Activated naive CD8-positive, alpha-beta T cell treated with anti-CD3 and anti-CD28 coated beads, Interleukin-2, amount 10 ng/mL, durations not matched to agents 7 days and 5 days (primary cell): ENCODE measurements around the gene C3orf22. TPM values are rescaled to one million over a fixed set of nuclear protein-coding genes. Genes with fewer than 3 reads are reported as not detected.

Source experiments
- ATAC-seq: fragments of 150-1000 bp; cut with Tn5 transposase; one replicate; pipeline ENCODE4 v1.10.0; 2021; ENCODE audit warnings: low read depth, moderate library complexity
- POLR2A ChIA-PET: fragments of 350-600 bp; sonication (Branson Sonifier 250); formaldehyde crosslinking; loops from one replicate; lab custom pipeline; 2021; ENCODE audit warnings: antibody characterized with exemption; lab: Charles Lee
- DNase-seq: peaks from one replicate; pipeline ENCODE4 v3.0.0; 2021
- H3K27ac Mint-ChIP-seq: one replicate; pipeline ENCODE4 v1.8.0; 2022; ENCODE audit warnings: mild to moderate bottlenecking, mixed read lengths
- H3K27me3 Mint-ChIP-seq: one replicate; pipeline ENCODE4 v1.8.0; 2022; ENCODE audit warnings: mild to moderate bottlenecking, moderate library complexity, mixed read lengths
- H3K36me3 Mint-ChIP-seq: one replicate; pipeline ENCODE4 v1.8.0; 2021; ENCODE audit warnings: mild to moderate bottlenecking, mixed read lengths
- H3K4me1 Mint-ChIP-seq: one replicate; pipeline ENCODE4 v1.8.0; 2021; ENCODE audit warnings: mixed read lengths
- H3K4me3 Mint-ChIP-seq: one replicate; pipeline ENCODE4 v1.8.0; 2022; ENCODE audit warnings: mild to moderate bottlenecking, moderate library complexity, mixed read lengths
- H3K9me3 Mint-ChIP-seq: one replicate; pipeline ENCODE4 v1.8.0; 2021; ENCODE audit warnings: mixed read lengths
- total RNA-seq, 2 experiments: library from RNA; stranded (reverse); gene quantifications; one replicate each; pipeline ENCODE4 v1.2.3, GENCODE V29; 2021

Gene C3orf22
- total RNA-seq, 2 experiments from 2014 or later = not detected

GRCh38 chr3:126544596-126545281 lies 14.0 kb downstream of the C3orf22 start:
- H3K4me1 Mint-ChIP-seq = peaks cover 7% of the 10 kb centered on the region
- DNase-seq = peak; percentile 17
- no peak for ATAC-seq
- no peak overlapping the region for H3K4me3 Mint-ChIP-seq
- H3K36me3 Mint-ChIP-seq = no peaks in the 10 kb centered on the region
- POLR2A ChIA-PET = no interaction called here
- peaks cover 3% of the 10 kb centered on the region for H3K9me3 Mint-ChIP-seq
- H3K27ac Mint-ChIP-seq = no peak overlapping the region
- H3K27me3 Mint-ChIP-seq = peaks cover 14% of the 10 kb centered on the region

GRCh38 chr3:126543457-126544061 lies 15.2 kb downstream of the C3orf22 start:
- Mint-ChIP-seq H3K36me3 (no peaks in the 10 kb centered on the region), H3K27me3 (peaks cover 14% of the 10 kb centered on the region), H3K4me1 (peaks cover 7% of the 10 kb centered on the region), H3K9me3 (peaks cover 3% of the 10 kb centered on the region), H3K4me3 (no peak overlapping the region), H3K27ac (no peak overlapping the region)
- ATAC-seq = no peak
- peak; percentile 10 for DNase-seq
- POLR2A ChIA-PET = no interaction called here

DNA sequence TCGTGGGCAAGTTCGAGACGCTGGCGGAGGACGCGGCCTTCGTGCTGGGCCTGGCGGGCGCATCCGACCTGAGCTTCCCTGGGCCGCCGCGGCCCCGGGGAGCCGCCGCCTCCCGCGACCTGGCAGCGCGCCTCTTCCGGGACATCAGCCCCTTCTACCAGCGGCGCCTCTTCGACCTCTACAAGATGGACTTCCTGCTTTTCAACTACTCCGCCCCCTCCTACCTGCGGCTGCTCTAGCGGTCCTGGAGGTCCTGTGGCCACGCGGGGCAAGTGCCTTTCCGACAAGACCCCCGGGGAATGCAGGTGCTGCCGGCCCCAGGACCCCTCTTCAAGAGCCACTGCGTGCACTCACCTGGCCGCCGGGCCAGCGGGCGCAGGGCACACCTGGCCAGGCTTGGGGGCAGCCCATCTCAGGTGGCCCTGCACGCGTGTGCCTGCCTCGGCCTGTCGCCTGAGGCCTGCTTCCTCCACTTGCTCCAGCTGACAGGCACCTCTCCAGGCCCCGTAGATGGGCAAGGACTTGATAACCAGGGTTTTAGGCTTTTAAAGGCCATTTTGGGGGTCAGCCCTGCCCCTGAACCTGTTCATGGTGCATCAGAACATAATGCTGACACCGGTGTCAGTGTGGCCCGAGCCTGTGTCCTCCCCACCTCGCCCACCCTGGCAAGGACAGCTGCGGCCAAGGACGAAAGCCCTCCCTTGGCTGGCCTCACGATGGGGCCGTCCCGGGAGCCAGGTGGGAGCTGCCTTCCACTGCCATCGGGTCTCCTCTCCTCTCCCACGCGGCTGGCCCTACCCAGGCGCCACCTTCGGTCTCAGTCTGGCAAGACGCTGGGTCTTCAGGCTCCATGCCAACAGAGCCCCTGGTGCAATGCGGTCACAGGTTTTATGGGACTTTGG lies 16.1 kb downstream of the C3orf22 start:
- peaks cover 3% of the 10 kb centered on the region for H3K9me3 Mint-ChIP-seq
- DNase-seq (peak; percentile 18), ATAC-seq (no peak)
- H3K4me1 Mint-ChIP-seq = peaks cover 7% of the 10 kb centered on the region
- no peaks in the 10 kb centered on the region for H3K36me3 Mint-ChIP-seq
- H3K27me3 Mint-ChIP-seq = peaks cover 14% of the 10 kb centered on the region
- H3K4me3 Mint-ChIP-seq = no peak overlapping the region
- H3K27ac Mint-ChIP-seq = no peak overlapping the region
- POLR2A ChIA-PET = no interaction called here

GRCh38 chr3:126541628-126542339 lies 16.9 kb downstream of the C3orf22 start:
- Mint-ChIP-seq H3K27ac (no peak overlapping the region), H3K4me1 (peaks cover 8% of the 10 kb centered on the region), H3K36me3 (no peaks in the 10 kb centered on the region), H3K4me3 (no peak overlapping the region), H3K9me3 (peaks cover 3% of the 10 kb centered on the region), H3K27me3 (peaks cover 9% of the 10 kb centered on the region)
- no peak for ATAC-seq
- POLR2A ChIA-PET = no interaction called here
- peak; percentile 17 for DNase-seq

DNA sequence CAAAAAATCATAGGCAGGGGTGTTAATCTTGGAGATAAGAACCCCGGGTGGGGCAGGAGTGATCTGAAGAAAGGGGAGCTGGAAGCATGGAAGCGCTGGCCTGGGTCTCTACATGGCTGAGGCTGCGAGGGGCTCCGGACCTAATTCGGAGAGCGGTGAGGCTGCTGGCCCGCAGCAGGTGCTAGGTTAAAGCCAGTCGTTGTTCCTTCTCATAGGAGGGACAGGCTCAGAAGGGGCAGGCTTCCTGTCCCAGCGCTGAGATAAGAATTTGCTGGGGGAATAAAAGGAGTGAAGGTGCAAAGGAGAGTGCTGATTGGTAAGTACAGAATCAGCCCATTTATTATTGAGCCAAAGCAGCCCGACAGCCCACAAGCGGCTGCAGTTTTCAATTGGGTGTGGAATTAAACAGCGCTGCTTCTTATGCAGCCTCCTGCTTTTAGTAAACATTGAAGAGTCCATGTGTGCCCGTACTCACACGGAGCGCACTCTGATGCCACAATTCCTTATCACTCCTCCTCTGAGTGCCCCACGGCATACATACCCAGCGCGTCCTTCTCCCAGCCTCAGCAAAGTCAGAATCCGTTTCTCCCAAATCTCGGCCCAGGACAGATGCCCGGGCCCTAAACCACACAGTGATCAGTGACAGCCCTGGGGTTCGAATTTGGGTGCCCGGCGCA lies 17.6 kb downstream of the C3orf22 start:
- DNase-seq (peak; percentile 2), ATAC-seq (no peak)
- Mint-ChIP-seq H3K27ac (no peak overlapping the region), H3K4me1 (peaks cover 8% of the 10 kb centered on the region), H3K27me3 (peaks cover 9% of the 10 kb centered on the region), H3K4me3 (no peak overlapping the region), H3K36me3 (no peaks in the 10 kb centered on the region), H3K9me3 (peaks cover 3% of the 10 kb centered on the region)
- POLR2A ChIA-PET = no interaction called here

DNA sequence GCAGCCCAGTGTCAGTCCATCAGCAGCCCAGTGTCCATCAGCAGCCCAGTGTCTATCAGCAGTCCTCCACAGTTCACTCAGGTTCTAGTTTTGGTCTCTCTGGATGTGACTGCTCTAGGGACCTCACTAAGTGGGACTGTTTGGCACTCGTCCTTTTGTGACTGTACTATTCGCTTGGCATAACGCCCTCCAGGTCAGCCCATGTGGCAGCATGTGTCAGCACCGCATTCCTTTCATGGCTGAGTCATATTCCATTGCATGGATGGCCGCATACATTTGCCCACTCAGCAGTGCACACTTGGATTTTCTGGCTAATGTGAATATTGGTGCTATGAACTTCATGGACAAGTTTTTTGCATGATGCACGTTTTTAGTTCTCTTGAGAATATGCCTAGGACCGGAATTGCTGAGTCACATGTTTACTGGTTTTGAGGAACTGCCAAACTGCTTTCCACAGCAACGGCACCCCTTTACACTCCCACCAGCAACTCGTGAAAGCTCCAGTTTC lies 18.3 kb downstream of the C3orf22 start:
- H3K27ac Mint-ChIP-seq = no peak overlapping the region
- DNase-seq = peak; percentile 6
- H3K27me3 Mint-ChIP-seq = peaks cover 9% of the 10 kb centered on the region

GRCh38 chr3:126539558-126540250 lies 19.0 kb downstream of the C3orf22 start:
- POLR2A ChIA-PET = no interaction called here
- Mint-ChIP-seq H3K36me3 (no peaks in the 10 kb centered on the region), H3K9me3 (peaks cover 3% of the 10 kb centered on the region), H3K27ac (peak overlapping the region; percentile 64), H3K27me3 (peaks cover 9% of the 10 kb centered on the region), H3K4me1 (peaks cover 8% of the 10 kb centered on the region), H3K4me3 (no peak overlapping the region)
- DNase-seq (peak; percentile 9), ATAC-seq (no peak)

More for the DNA sequence above, 18.3 kb downstream of the C3orf22 start:
- H3K36me3 Mint-ChIP-seq = no peaks in the 10 kb centered on the region
- peaks cover 8% of the 10 kb centered on the region for H3K4me1 Mint-ChIP-seq
- POLR2A ChIA-PET = no interaction called here
- ATAC-seq = no peak
- H3K9me3 Mint-ChIP-seq = peaks cover 3% of the 10 kb centered on the region
- H3K4me3 Mint-ChIP-seq = no peak overlapping the region

GRCh38 chr3:126538966-126539365 lies 19.8 kb downstream of the C3orf22 start:
- peaks cover 8% of the 10 kb centered on the region for H3K4me1 Mint-ChIP-seq
- POLR2A ChIA-PET = no interaction called here
- H3K27me3 Mint-ChIP-seq = peaks cover 10% of the 10 kb centered on the region
- ATAC-seq (no peak), DNase-seq (no peak)
- H3K36me3 Mint-ChIP-seq = no peaks in the 10 kb centered on the region
- H3K27ac Mint-ChIP-seq = no peak overlapping the region
- H3K9me3 Mint-ChIP-seq = peaks cover 3% of the 10 kb centered on the region
- H3K4me3 Mint-ChIP-seq = no peak overlapping the region

DNA sequence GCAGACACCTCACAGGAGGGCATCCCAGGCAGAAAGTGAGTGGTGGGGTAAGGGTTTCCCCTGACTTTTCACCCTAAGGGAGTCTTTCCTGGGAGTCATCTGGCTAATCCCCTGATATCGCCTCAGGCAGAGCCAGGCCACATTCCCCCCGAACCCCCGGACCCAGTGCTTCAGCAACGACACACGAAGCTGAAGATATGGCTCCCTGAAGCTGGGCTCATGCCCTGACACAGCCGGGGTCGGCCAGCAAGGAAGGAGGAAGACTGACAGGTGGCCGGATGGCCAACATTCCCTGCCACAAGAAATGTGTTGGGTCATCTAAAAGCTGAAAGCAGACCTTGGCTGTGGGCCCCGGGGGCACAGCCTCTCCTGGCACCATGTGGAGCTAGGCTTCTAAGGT lies 20.4 kb downstream of the C3orf22 start:
- Mint-ChIP-seq H3K27ac (no peak overlapping the region), H3K4me3 (no peak overlapping the region), H3K4me1 (peaks cover 8% of the 10 kb centered on the region), H3K9me3 (peaks cover 3% of the 10 kb centered on the region), H3K36me3 (no peaks in the 10 kb centered on the region), H3K27me3 (peaks cover 17% of the 10 kb centered on the region)
- POLR2A ChIA-PET = no interaction called here
- DNase-seq = peak; percentile 14
- ATAC-seq = no peak

DNA sequence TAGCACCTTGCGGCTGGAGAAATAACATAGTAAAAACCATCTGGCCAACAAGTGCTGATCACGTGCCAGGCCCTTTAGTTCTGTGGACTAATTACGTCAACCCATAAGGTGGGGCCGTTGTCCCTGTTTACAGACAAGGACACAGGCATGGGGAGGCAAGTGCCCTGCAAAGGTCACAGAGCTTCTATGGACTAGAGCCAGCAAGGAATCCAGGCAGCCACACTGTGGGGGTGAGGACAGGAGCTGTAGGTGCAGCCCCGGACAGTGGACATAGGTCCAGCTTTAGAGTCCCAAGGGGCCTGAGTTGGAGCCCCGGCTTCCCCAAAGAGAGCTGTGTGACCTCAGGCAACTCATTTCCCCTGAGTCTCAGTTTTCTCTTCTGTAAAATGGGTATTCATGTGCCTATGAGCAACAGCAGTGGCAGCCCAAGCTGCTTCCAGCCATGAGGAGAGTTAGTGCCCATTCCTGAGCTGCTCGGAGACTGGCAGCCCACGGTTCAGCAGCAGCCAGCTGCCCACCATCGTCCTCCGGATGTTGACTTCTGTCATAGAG lies 20.9 kb downstream of the C3orf22 start:
- DNase-seq = peak; percentile 13
- no peak for ATAC-seq
- Mint-ChIP-seq H3K9me3 (peaks cover 3% of the 10 kb centered on the region), H3K36me3 (no peaks in the 10 kb centered on the region), H3K4me3 (no peak overlapping the region), H3K27ac (no peak overlapping the region), H3K4me1 (peaks cover 8% of the 10 kb centered on the region), H3K27me3 (peaks cover 21% of the 10 kb centered on the region)
- POLR2A ChIA-PET = no interaction called here

- H3K4me1 Mint-ChIP-seq = peaks cover 8% of the 10 kb centered on the region
- peaks cover 3% of the 10 kb centered on the region for H3K9me3 Mint-ChIP-seq
- H3K27ac Mint-ChIP-seq = no peak overlapping the region
- peaks cover 25% of the 10 kb centered on the region for H3K27me3 Mint-ChIP-seq
- no peak overlapping the region for H3K4me3 Mint-ChIP-seq
- DNase-seq (no peak), ATAC-seq (no peak)
- POLR2A ChIA-PET = no interaction called here
- no peaks in the 10 kb centered on the region for H3K36me3 Mint-ChIP-seq
Observed at GRCh38 chr3:126537116-126537729, 21.5 kb downstream of the C3orf22 start.
